OCI-LY1 (cell line): ENCODE data around the gene ZXDC.

Experiments
- H2AFZ ChIP-seq: fragments of 200-600 bp; sonication (generic), shearing (Covaris generic); 2 replicates; pipeline ENCODE4 v1.6.0; 2014; ENCODE audit warnings: antibody characterized with exemption, mild to moderate bottlenecking, low read length
- H3F3A ChIP-seq: fragments of 200-600 bp; sonication (generic), shearing (Covaris generic); 2 replicates; pipeline ENCODE4 v1.6.0; 2014; ENCODE audit warnings: mild to moderate bottlenecking, antibody characterized with exemption, low read length, moderate library complexity; ENCODE audit not compliant: insufficient read depth
- H3K27ac ChIP-seq: fragments of 200-600 bp; sonication (generic); 2 replicates; pipeline ENCODE4 v1.5.1; 2014; ENCODE audit warnings: low read length, mixed run types, mild to moderate bottlenecking, low read depth; ENCODE audit not compliant: poor library complexity, severe bottlenecking
- H3K27me3 ChIP-seq: fragments of 200-600 bp; sonication (generic); 2 replicates; pipeline ENCODE4 v1.6.0; 2014; ENCODE audit warnings: antibody characterized with exemption, mild to moderate bottlenecking, low read length, moderate library complexity; ENCODE audit not compliant: insufficient read depth
- H3K36me3 ChIP-seq: fragments of 200-600 bp; sonication (generic); 2 replicates; pipeline ENCODE4 v1.6.1; 2014; ENCODE audit warnings: mild to moderate bottlenecking, antibody characterized with exemption, low read length, moderate library complexity, mixed read lengths; ENCODE audit not compliant: insufficient read depth
- H3K4me1 ChIP-seq: fragments of 200-600 bp; sonication (generic); 2 replicates; pipeline ENCODE4 v1.5.1; 2014; ENCODE audit warnings: mild to moderate bottlenecking, low read length, moderate library complexity; ENCODE audit not compliant: insufficient read depth, severe bottlenecking
- H3K4me2 ChIP-seq: fragments of 200-600 bp; sonication (generic), shearing (Covaris generic); 2 replicates; pipeline ENCODE4 v1.6.1; 2014; ENCODE audit warnings: low read length
- H3K4me3 ChIP-seq: fragments of 200-600 bp; sonication (generic); 2 replicates; pipeline ENCODE4 v1.5.1; 2014; ENCODE audit warnings: low read length, low read depth, mild to moderate bottlenecking, mixed read lengths; ENCODE audit not compliant: poor library complexity, severe bottlenecking
- H3K79me2 ChIP-seq: fragments of 200-600 bp; shearing (Covaris generic); 2 replicates; pipeline ENCODE4 v1.6.1; 2016; ENCODE audit warnings: mixed run types, low read length, mixed read lengths; ENCODE audit not compliant: insufficient read depth
- H3K9ac ChIP-seq: fragments of 200-600 bp; sonication (generic), shearing (Covaris generic); 2 replicates; pipeline ENCODE4 v1.6.1; 2014; ENCODE audit warnings: mild to moderate bottlenecking, low read length, mixed read lengths
- H3K9me2 ChIP-seq: fragments of 200-600 bp; sonication (generic), shearing (Covaris generic); 2 replicates; pipeline ENCODE4 v1.6.1; 2014; ENCODE audit warnings: low read depth, mild to moderate bottlenecking, low read length, mixed read lengths
- H3K9me3 ChIP-seq: fragments of 200-600 bp; shearing (Covaris generic); 2 replicates; pipeline ENCODE4 v1.6.1; 2014; ENCODE audit warnings: low read length, mixed read lengths
- H4K20me1 ChIP-seq: fragments of 200-600 bp; sonication (generic), shearing (Covaris generic); 2 replicates; pipeline ENCODE4 v1.6.0; 2016; ENCODE audit warnings: mild to moderate bottlenecking, low read length; ENCODE audit not compliant: insufficient read depth
- EZH2 ChIP-seq: fragments of 200-600 bp; sonication (generic), shearing (Covaris generic); IDR thresholded peaks from 2 replicates; pipeline ENCODE4 v1.8.0; 2017; ENCODE audit warnings: borderline replicate concordance, mixed run types, mild to moderate bottlenecking, antibody characterized with exemption, low read length, moderate library complexity, mixed read lengths
- TF ChIP-seq, protein P1 (sequence below): fragments of 200-600 bp; sonication (generic), shearing (Covaris generic); IDR thresholded peaks from 2 replicates; pipeline ENCODE4 v1.5.1; 2017; ENCODE audit warnings: mild to moderate bottlenecking, antibody characterized with exemption, low read length, moderate library complexity, mixed read lengths

Gene ZXDC

DNA sequence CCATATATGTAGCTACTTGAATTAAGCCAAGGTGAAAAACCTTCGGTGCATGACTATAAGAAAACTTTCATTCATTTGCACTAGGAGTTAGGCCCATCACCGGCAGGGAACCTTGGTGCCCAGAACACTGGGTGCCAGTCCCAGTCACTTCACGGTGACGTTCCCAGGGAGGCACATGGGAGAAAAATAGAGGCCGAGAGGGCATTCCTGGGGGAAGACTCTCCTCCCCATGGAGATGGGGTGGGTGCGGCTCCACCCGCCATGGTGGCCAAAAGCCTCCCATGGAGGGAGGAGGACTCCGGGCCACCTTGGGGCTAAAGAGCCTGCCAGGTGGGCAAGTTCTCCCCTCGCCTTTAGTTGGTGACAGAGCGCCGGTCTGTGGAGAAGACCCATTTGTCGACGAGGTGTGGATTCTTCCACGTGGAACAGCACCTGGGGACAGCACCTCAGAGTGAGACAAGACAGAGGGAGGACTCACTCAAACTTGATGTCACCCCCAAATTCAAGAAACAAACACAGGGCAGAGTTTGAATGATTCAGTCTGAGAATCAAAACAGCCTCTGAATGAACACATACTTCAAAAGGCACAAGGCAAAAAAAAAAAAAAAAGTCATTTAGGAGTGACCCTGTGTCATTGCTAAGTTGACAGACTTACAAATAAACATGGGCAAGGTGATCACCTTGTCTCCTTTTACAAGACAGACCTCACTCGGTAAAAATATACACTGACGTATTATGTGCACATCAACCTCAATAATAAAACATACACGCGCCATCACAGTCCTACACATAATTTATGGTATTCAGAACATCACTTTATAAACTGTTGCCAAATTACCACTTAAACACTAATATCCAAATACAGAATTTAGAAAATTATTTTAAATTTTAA, 38.6 kb downstream of the ZXDC start:
- Histone ChIP-seq H3K4me2 (no peak overlapping the region), H3K4me3 (no peak overlapping the region), H4K20me1 (no peaks in the 10 kb centered on the region), H3F3A (no peaks in the 10 kb centered on the region), H3K9me2 (no peaks in the 10 kb centered on the region), H3K9ac (no peak overlapping the region), H3K36me3 (peaks cover 7% of the 10 kb centered on the region; the same call in 1 of the 2 replicates), H3K27me3 (no peaks in the 10 kb centered on the region), H3K4me1 (no peaks in the 10 kb centered on the region), H3K79me2 (no peaks in the 10 kb centered on the region), H3K27ac (no peak overlapping the region), H2AFZ (no peak overlapping the region), H3K9me3 (no peaks in the 10 kb centered on the region)
- TF ChIP-seq, protein P1, sequence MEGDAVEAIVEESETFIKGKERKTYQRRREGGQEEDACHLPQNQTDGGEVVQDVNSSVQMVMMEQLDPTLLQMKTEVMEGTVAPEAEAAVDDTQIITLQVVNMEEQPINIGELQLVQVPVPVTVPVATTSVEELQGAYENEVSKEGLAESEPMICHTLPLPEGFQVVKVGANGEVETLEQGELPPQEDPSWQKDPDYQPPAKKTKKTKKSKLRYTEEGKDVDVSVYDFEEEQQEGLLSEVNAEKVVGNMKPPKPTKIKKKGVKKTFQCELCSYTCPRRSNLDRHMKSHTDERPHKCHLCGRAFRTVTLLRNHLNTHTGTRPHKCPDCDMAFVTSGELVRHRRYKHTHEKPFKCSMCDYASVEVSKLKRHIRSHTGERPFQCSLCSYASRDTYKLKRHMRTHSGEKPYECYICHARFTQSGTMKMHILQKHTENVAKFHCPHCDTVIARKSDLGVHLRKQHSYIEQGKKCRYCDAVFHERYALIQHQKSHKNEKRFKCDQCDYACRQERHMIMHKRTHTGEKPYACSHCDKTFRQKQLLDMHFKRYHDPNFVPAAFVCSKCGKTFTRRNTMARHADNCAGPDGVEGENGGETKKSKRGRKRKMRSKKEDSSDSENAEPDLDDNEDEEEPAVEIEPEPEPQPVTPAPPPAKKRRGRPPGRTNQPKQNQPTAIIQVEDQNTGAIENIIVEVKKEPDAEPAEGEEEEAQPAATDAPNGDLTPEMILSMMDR = no peak
- TF ChIP-seq EZH2 = no peak

DNA sequence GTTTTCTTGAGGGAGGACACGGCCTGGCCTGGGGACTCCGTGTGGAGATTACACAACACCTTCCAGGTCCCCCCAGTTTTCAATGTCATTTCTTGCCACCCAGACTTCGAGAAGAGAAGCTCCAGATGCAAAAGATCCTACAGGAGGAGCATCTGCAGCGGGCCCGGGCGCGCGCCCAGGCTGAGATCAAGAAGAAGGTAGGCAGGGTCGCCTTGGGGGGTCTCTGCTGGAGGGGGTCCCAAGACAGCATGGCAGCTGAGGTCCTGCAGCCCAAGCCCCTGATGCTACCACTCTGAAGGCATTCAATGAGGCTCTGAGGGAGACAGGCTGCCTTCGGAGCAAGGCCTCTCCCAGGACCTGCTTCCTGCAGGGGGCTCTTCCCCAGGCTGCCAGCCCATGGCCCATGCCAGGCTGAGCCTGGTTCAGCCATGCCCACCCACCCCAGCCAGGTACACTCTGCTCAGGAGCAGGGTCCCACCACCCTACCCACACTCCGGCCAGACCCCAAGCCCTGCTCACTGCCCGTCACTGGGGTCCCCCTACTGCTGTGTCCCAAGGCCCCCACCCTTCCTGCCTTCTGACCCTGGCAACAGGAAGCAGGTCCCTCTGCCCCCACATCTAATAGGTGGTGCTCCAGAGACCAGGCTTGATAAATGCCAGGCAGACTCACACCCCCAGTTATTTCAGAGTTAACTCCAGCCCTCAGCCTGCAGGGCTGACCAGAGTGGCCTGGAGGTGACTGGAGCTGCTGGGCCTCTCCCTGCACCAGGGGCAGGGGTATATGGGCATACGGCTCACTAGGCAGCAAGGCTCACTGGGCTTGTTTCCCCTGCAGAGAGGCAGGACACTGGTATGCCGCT, 40.0 kb downstream of the ZXDC start:
- no peaks in the 10 kb centered on the region for H4K20me1 ChIP-seq
- no peak overlapping the region for H3K27ac ChIP-seq
- no peaks in the 10 kb centered on the region for H3F3A ChIP-seq
- H3K27me3 ChIP-seq = no peaks in the 10 kb centered on the region
- H3K9me3 ChIP-seq = no peaks in the 10 kb centered on the region
- peaks cover 7% of the 10 kb centered on the region; the same call in 1 of the 2 replicates for H3K36me3 ChIP-seq
- no peaks in the 10 kb centered on the region for H3K9me2 ChIP-seq
- H3K4me1 ChIP-seq = no peaks in the 10 kb centered on the region
- no peak for TF ChIP-seq EZH2
- TF ChIP-seq, protein P1 = no peak
- no peaks in the 10 kb centered on the region for H3K79me2 ChIP-seq
- H3K4me2 ChIP-seq = no peak overlapping the region
- no peak overlapping the region for H3K9ac ChIP-seq
- H2AFZ ChIP-seq = no peak overlapping the region
- H3K4me3 ChIP-seq = no peak overlapping the region

DNA sequence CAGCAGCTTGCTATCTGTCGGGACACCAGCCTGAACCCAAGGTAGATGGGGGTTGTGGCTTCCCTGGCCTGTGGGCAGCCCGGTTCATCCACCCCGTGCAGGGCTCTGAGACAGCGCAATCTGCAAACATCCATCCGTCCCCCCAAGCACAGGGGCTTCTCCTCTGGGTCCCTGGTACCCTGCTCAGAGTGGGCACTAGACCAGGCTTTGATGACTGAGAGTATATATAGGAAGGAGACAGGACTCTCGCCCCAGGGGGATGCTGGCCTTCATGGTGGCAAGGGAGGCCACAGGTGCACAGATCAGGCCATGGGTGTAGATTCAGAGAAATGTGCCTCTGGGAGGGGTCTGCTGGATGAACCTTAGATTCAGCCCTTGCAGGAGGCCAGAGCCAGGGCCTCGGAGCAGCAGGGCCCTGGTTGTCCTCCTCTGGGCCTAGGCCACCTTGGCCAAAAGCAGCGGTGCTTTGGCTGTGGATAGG, 40.7 kb downstream of the ZXDC start:
- peaks cover 7% of the 10 kb centered on the region; the same call in 1 of the 2 replicates for H3K36me3 ChIP-seq
- no peaks in the 10 kb centered on the region for H3K9me3 ChIP-seq
- H4K20me1 ChIP-seq = no peaks in the 10 kb centered on the region
- no peak overlapping the region for H3K27ac ChIP-seq
- H3K9me2 ChIP-seq = no peaks in the 10 kb centered on the region
- H3K4me1 ChIP-seq = no peaks in the 10 kb centered on the region
- no peaks in the 10 kb centered on the region for H3K79me2 ChIP-seq
- no peaks in the 10 kb centered on the region for H3F3A ChIP-seq
- no peak overlapping the region for H2AFZ ChIP-seq
- no peak for TF ChIP-seq EZH2
- no peaks in the 10 kb centered on the region for H3K27me3 ChIP-seq
- H3K9ac ChIP-seq = no peak overlapping the region
- H3K4me2 ChIP-seq = no peak overlapping the region
- H3K4me3 ChIP-seq = no peak overlapping the region
